HG02970 (cell line): Measurements from ENCODE around the gene GRHL1.
"Not testable (repeated sequence)": the region's sequence is repeated elsewhere in the genome, so short reads cannot be mapped to it uniquely, and the experiment has no call there.

Source experiments
- ATAC-seq: cut with Tn5 transposase; IDR thresholded peaks from one replicate; pipeline ENCODE4 v1.9.1; 2021; ENCODE audit warnings: mild to moderate bottlenecking, moderate library complexity, moderate number of reproducible peaks; ENCODE audit not compliant: unreplicated experiment, low FRiP score

GRHL1 gene

DNA sequence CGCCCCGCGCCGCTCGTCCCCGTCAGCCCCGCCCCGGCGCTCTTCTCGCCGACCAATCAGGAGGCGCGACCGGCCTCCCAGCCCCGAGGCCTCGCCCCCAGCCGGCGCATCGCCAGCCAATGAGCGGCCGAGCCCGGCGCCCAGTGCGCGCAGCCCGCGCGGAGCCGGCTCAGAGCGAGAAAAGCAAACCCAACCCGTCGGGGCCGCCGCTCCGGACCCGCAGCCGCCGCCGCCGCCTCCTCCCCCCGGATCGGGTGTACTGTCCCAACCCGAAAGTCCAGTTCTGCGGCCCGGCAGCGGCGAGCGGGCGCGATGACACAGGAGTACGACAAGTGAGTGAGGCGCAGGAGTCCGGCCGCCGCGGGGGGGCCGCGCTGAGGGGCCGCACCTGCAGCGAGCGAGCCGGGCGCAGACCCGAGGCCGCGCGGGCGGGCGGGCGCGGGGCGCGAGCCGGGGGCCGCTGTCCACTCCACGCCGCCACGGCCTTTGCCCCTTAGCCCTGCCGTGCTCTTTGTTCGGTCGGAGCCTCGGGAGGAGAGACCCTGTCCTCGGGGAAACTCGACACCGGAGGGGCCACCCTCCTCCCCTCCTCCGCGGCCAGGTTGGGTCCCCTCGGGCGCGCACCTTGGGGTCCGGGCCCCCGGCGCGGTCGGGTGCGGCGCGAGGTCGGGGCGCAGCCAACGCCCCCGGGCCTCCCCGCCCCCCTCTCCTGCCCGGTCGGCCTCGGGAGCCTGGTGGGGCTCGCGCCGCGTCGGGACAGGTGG is at the start of gene GRHL1:
Gene GRHL1 (plus strand): TSS at position 172 of the 764 bp plus-strand sequence. CDS start 141 bp downstream, at position 313.
- ATAC-seq: peak; percentile 96

GRCh38 chr2:9905413-9905812 is 46.1 kb upstream of the GRHL1 start:
- no peak for ATAC-seq

- no peak for ATAC-seq
Measured at GRCh38 chr2:9907402-9907801, 44.1 kb upstream of the GRHL1 start.

DNA sequence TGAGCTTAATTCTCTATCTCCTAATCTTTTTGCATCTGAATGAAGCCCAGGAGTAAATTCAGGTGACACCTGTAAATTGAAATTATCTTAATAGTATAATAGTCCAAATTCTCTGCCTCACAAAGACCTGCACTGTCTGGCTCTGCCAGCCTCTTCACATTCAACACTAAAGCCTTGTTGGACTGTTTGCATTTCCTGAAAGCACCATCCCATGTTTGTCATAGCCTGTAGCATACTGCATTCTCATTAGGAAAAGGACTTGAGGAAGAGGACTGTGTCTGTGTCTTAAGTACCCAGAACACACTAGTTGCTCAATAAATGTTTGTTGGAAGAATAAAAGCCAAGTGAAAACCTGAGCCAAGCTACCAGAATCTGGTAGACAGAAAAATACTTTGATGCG is 42.9 kb upstream of the GRHL1 start:
- ATAC-seq: no peak

DNA sequence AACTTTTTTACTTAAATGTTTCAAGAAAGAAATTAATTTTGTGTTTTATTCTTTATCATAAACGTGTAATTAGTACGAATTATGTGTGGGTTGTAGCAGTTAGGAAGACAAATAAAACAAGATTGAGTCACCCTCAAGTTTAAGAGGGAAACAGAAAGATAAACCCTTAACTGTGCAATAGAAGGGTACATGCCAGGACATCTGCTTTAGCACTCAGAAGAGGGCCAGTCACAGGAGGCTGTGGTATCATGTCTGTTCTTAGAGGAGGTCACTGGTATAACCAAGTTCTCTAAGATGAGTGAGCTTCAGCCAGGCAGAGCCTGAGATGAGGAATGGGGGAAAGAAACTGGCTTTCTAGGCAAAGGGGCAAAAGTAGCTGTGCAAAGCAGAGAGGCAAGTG is 42.4 kb upstream of the GRHL1 start:
- no peak for ATAC-seq

DNA sequence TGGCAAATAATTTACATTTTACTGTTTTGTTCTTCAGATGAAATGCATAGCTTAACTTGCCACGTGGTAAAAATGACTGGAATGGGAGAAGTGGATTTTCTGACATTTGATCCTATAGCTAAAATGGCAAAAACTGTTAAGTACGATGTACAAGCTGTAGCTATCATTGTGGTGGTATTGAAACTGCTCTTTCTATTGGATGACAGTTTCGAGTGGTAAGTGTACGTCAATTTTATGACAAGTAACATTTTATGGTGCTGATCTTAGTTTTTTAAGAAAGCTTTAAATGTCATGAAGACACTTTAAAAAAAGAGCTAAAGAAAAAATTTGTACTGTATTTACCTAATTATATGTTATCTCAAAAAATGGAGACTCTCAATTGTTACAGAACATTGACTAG is 40.8 kb upstream of the GRHL1 start:
- no peak for ATAC-seq

GRCh38 chr2:9912468-9912867 is 39.0 kb upstream of the GRHL1 start:
- no peak for ATAC-seq

DNA sequence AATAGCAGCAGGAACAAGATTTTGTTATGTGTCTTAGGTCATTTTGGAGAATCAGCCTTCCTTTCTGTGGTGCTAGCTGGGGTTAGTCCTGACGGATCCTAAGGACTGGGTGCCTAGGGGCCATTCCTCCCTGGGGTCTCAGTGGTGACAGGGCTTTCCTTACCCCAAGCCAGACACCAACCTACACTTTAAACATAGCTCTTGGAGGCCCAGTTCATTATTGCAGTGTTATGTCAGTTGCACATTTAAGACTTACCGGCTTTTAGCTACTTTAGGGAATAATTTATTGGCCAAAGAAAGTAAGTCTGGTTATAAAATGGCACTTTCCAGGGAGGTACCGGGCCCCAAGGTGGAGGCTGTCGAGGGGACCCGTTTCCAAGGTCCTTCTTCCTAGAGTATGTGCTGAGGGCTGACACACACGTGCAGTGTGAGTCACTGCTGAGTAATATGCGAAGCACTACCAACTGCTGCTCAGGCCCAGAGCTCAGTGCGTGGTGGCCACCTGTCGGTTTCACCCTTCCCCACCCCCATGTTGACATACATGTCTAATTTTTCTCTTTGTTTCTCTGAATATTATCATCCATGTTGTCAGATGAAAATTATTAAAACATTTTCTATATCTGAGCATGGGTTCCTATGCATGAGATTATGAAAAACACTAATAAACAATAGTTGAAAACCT is 37.0 kb upstream of the GRHL1 start:
- no peak for ATAC-seq

DNA sequence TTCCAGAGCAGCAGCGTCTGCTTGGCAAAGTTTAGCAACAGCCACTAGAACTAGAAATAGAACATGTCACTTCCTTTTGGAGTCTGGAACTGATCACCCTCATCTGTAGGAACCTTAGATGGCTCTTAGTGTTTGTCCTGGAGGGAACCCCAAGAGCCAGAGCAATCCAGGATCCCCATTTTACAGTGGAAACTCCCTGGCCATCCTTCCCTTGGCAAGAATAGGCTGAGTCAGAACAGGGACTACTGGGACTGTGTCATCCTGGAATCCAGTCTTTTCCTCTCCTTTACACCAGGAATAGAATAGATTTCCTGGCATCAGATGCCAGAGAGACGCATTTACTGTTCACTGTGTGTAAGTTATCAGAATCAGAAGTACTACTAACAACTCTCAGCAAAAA is 33.2 kb upstream of the GRHL1 start:
- no peak for ATAC-seq

- ATAC-seq: no peak
Measured at GRCh38 chr2:9919512-9919911, 32.0 kb upstream of the GRHL1 start.

DNA sequence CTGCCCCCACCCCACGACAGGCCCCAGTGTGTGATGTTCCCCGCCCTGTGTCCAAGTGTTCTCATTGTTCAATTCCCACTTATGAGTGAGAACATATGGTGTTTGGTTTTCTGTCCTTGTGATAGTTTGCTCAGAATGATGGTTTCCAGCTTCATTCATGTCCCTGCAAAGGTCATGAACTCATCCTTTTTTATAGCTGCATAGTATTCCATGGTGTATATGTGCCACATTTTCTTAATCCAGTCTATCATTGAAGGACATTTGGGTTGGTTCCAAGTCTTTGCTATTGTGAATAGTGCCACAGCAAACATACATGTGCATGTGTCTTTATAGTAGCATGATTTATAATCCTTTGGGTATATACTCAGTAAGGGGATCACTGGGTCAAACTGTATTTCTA is 24.5 kb upstream of the GRHL1 start:
- not testable (repeated sequence) for ATAC-seq

DNA sequence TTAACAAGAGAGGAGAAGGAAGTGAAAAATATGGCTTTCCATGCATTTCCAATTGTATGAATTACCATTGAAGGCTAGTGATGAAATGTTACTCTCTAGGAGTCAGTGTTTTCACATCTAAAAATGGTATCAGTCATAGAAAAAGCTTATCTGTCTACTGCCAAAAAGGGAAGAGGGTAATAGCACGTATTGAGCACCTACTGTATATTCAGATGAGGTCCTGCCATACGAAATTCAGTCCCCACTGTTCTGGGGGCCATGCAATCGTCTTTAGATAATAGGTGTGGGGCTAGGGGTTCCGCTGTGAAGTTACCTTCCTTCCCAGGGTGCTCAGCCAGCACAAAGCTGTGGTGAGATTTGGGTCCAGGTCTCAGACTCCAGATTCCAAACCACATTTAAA is 14.2 kb upstream of the GRHL1 start:
- ATAC-seq: no peak

- no peak for ATAC-seq
Measured at GRCh38 chr2:9937968-9938367, 13.5 kb upstream of the GRHL1 start.

- no peak for ATAC-seq
Measured at GRCh38 chr2:9939587-9940485, 11.7 kb upstream of the GRHL1 start.

DNA sequence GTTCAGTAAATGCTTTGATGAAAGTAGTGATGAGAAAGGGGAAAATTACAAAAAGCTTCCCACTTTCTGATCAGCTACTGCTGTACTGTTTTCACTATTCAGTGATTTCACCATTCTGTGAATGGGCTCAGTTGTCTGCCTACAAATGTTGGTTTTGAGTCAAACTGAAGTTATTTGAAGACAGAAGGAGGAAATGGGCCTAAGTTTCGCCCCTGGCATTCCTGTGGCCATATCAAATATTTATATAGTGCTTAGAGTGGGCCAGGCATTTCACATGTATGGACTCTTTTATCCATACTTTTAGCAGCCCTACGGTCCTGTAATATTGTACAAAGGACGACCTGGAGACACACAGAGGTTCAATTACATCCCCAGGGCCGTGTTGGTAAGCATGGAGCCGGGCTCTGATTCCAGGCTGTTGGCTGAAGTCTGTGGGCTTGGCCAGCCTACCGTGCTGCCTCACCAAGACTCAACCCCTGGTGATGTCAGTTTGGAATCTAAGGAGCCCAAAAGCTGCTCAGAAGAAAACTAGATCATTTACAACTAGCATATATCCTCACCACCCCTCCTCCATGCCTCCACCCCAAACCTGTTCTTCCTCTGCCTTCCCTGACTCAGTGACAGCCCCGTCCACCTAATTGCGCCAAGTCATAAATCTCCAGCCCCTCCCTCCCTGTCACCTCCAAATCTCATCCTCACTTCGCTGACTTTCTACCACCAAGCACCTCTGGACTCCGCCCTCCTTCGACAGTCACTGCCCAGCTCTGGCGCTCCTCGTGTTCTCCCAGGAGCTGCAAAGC is 10.1 kb upstream of the GRHL1 start:
- no peak for ATAC-seq

- no peak for ATAC-seq
Measured at GRCh38 chr2:9941996-9942390, 9.5 kb upstream of the GRHL1 start.

DNA sequence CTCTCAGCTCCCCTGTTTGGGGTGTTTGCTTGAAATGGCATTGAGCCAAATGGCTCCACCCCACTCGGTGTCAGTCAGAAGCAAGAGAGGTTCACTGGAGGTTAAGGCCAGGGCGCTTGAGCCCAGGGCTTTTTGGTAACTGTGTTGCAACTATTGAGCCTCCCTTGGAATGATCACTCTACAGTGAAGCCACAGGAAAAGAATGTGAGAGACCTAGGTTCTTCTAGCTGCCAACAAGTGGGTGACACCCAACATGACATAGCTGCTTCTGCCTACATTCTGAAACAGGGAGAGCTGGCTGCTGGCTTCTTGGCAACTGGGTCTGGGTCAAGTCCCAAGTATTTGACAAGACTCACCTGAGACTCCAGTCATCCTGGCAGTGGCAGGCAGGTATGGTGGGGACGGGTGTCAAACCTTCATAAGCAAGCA is 7.1 kb upstream of the GRHL1 start:
- ATAC-seq: no peak

DNA sequence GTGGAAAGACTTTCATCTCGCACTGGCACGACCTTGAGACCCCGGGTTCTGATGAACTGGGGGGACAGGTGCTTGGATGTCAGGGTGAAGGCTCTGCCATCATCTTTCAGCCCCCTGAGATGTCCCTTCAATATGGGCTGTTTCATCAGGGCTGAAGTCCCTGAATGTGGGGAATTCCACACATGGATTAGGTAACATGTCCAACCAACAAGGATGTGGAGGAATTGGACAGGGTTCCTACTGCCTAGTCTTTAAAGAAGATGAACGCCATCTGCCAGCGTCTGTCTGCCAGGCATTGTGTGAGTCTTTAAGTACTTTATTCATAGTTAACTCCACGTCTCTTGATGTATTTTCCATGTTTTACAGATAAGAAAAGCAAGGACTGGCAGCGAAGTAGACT is 5.9 kb upstream of the GRHL1 start:
- no peak for ATAC-seq

DNA sequence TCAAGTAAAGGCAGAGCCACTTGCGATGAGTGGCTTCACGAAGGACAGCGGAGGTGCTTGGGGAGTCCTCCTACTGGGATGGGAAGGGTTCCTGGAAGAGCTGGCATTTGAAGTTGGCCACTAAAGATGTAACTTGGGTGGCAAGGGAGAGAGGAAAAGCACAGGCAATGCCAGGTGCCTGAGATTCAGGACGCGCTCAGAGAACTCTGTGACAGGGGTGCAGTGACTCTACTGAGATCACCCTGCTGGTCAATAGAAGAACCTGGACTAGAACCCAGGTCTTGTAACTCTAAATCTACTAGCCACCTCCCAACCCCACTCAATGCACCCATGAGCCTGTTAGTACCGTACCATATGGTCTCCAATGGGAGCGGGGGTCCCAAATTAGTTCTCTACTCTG is 5.4 kb upstream of the GRHL1 start:
- no peak for ATAC-seq

DNA sequence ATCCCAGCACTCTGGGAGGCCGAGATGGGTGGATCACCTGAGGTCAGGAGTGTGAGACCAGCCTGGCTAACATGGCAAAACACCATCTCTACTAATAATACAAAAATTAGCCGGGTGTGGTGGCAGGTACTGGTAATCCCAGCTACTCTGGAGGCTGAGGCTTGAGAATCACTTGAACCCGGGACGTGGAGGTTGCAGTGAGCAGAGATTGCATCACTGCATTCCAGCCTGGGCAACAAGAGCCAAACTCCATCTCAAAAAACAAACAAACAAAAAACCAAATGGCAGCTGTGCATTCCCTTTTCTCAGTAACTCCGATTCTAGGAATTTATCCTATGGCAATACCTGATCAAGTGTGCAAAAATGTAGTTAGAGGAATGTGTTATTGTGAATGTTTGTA is 4.7 kb upstream of the GRHL1 start:
- ATAC-seq: no peak
